ENCODE results near the gene TVP23A. TPM values are rescaled to one million over a fixed set of nuclear protein-coding genes. Genes with fewer than 3 reads are reported as not detected.

The TVP23A gene
- total RNA-seq, result not detected
- 0.08 to 0.23 reads per million in 2 donors for total RNA-seq

DNA sequence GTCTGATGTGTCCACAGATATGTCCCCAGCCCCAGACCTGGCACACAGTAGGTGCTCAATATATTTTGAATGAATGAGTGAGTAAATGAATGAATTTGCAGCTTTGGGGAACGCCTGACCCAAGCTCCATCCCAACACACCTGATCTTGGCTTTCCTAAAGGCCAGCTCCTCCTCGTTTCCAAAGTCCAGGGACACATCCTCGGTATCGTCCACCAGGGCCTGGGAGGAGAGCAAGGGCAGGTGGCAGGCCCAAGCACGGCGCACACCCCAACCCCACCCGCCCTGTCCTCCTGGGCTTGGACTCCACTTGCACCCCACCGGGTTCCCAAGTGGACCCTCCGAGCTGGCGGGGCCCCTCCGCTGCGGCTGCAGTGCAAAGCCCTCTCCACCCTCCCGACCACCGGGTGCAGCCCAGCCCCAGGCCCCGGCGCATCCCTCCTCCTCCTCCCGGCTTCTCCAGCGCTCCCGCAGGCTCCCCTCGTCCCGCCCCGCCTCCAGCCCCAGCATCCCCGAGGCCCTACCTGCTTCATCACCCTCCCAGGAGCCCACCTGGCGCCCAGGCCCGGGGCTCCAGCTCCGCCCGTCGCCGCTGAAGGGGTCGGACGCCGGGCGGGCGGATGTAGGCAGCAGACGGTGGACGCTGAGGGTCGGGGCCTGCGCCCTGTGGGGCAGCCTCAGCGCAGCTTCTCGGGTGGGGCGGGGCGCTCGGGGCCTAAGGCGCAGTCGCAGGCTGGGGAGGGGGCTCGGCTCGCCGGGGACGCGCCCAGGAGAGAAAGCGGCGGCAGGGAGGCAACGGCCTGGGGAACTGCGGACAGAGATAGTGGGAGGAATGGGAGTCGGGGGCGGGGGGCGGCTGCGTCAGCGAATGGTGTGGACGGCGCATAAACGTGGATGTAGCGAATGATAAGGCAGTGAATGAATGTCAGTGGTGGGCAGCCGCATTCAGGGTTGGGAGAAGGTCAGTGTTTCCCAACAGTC is at the start of gene TVP23A:
Gene TVP23A, minus strand, starts transcription at position 832 of the 979 bp plus-strand sequence. Its CDS starts 301 bp downstream, at position 531.
- H3K27ac Mint-ChIP-seq, result no peak within 1 kb of the TSS
- peaks cover 3% of the 10 kb centered on the region for H3K4me1 Mint-ChIP-seq
- ATAC-seq (no peak), DNase-seq (no peak)
- H3K36me3 Mint-ChIP-seq (ENCODE audit: low read depth), result no peaks in the 10 kb centered on the region
- H3K27me3 Mint-ChIP-seq, result peaks cover 6% of the 10 kb centered on the region
- no peaks in the 10 kb centered on the region for H3K9me3 ChIP-seq (ENCODE audit: control insufficient read depth, low read length, poor library complexity, severe bottlenecking)
- H3K4me3 Mint-ChIP-seq, result no peak within 1 kb of the TSS

DNA sequence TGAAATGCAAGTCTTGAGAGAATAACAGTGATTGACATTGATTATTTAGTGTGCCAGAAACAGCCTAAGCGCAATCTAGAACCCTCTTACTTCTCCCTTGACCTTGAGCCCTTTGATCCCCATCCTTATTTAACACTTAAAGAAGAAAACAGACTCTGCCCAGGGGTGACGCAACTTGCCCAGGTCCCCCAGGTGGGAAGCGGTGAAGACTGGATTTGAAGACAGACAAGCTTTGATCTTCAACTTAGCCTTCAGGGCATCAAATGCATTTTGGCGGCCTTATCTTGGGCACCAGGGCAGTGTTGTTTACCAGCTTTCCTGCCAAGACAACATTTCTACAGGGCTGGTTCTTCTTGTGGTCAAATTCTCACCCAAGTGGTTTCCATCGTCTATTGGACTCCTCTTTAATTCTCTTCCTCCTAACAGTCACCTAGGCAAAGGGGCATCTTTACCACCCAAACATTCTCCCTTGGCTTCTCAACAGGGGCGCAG is 49.6 kb upstream of the TVP23A start:
- H3K36me3 Mint-ChIP-seq (ENCODE audit: low read depth), result no peaks in the 10 kb centered on the region
- H3K9me3 ChIP-seq (ENCODE audit: control insufficient read depth, low read length, poor library complexity, severe bottlenecking), result no peaks in the 10 kb centered on the region
- ATAC-seq, result peak; percentile 5
- DNase-seq, result no peak
- peaks cover 32% of the 10 kb centered on the region for H3K4me1 Mint-ChIP-seq
- H3K27ac Mint-ChIP-seq, result no peak overlapping the region
- no peak overlapping the region for H3K4me3 Mint-ChIP-seq
- peaks cover 34% of the 10 kb centered on the region for H3K27me3 Mint-ChIP-seq

DNA sequence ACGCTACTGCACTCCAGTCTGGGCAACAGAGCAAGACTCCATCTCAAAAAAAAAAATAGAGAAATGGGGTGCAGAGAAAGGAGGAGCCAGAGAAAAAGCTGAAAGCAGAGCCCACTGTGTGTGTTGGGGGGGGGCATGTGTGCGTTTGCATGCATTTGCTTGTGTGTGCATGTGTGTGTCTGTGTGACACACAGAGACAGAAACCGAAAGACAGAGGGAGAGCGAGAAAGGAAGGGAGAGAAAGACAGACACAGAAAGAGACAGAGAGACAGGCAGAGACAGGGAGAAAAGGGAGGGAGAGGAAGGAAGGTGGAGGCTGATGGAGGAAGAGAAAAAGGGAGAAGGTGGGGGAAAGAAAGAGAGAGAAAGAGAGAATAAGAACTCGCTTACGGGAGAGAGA is 48.6 kb upstream of the TVP23A start:
- DNase-seq (no peak), ATAC-seq (no peak)
- H3K4me3 Mint-ChIP-seq, result no peak overlapping the region
- no peaks in the 10 kb centered on the region for H3K9me3 ChIP-seq (ENCODE audit: control insufficient read depth, low read length, poor library complexity, severe bottlenecking)
- H3K36me3 Mint-ChIP-seq (ENCODE audit: low read depth), result no peaks in the 10 kb centered on the region
- H3K27ac Mint-ChIP-seq, result peak overlapping the region; percentile 1
- peaks cover 30% of the 10 kb centered on the region for H3K4me1 Mint-ChIP-seq
- peaks cover 27% of the 10 kb centered on the region for H3K27me3 Mint-ChIP-seq

DNA sequence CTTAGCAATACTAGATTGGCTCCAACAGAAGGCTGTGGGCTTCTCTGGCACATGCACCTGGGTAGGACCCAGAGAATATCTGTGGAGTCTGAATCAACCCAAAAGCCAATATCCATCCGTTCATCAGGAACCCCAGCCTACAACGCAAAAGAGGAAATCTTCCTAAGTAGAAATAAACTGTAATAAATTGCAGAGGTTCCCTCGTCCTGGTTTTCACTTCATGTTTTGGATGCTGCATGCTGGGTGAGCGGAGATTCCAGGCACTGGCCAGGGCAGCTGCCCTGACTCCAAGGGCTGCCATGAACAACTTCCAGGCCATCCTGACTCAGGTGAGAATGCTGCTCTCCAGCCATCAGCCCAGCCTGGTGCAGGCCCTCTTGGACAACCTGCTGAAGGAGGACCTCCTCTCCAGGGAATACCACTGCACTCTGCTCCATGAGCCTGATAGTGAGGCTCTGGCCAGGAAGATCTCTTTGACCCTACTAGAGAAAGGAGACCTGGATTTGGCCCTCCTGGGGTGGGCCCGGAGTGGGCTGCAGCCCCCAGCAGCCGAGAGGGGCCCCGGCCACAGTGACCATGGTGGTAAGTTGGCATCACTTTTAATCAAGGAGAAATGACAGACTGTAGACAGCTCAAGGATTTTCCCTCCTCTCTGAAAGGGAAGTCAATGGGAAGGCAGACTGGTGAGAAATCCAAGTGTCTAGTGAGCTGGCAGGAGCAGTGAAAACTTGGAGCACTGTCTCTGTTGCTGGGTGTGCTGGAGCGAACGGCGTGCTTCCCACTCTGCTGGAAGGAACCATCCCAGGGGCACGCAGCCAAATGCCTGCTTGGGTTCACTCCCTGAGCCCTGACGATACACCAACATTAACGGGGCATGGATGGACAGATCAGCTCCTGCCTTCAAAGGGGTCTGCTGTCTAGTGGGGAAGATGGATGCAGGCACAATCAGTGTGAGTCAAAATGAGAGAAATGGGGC is 47.7 kb upstream of the TVP23A start:
- no peaks in the 10 kb centered on the region for H3K9me3 ChIP-seq (ENCODE audit: control insufficient read depth, low read length, poor library complexity, severe bottlenecking)
- Mint-ChIP-seq H3K4me1 (peaks cover 23% of the 10 kb centered on the region), H3K27ac (peak overlapping the region; percentile 1), H3K36me3 (ENCODE audit: low read depth) (no peaks in the 10 kb centered on the region), H3K27me3 (peaks cover 26% of the 10 kb centered on the region), H3K4me3 (no peak overlapping the region)
- ATAC-seq, result no peak
- DNase-seq, result no peak

DNA sequence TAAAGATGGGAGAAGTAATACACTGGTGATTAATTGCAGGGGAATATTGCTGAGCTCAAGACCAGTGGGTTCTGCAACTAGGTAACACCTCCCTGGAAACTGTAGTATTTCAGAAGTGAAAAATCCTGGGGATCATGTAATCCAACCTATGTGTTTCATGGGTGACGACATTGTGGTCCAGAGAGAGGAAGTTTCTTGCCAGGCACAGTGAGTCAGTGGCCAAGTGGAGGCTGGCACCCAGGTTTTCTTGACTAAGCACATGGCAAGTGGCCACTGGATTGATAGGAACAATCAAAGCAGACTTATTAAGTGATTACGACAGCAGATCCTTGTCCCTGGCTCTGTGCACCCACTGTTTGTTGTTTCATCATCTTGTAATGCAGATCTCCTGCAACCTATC is 43.8 kb upstream of the TVP23A start:
- H3K36me3 Mint-ChIP-seq (ENCODE audit: low read depth), result no peaks in the 10 kb centered on the region
- H3K27me3 Mint-ChIP-seq, result peaks cover 17% of the 10 kb centered on the region
- H3K4me3 Mint-ChIP-seq, result no peak overlapping the region
- ATAC-seq (no peak), DNase-seq (no peak)
- no peak overlapping the region for H3K27ac Mint-ChIP-seq
- no peaks in the 10 kb centered on the region for H3K9me3 ChIP-seq (ENCODE audit: control insufficient read depth, low read length, poor library complexity, severe bottlenecking)
- H3K4me1 Mint-ChIP-seq, result no peaks in the 10 kb centered on the region

DNA sequence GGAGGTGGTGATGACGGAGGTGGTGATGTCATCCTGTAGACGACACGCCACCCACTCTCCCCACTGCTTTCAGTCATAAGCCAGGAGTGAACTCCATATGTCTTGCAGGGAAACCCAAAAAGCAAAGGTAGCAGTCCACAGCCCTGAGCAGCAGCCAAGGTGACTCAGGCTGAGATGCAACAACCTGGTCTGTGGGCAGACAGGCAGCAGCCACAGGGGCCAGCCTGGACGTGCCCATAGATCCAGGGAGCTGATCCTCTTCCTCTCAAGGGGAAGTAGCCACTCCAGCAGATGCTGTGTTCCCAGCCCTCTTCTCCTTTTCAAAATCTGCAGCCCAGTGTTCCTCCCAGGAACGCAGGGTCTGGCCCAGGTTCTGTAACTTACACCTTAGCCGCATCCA is 41.1 kb upstream of the TVP23A start:
- Mint-ChIP-seq H3K27me3 (peaks cover 8% of the 10 kb centered on the region), H3K36me3 (ENCODE audit: low read depth) (peaks cover under 1% of the 10 kb centered on the region), H3K4me3 (no peak overlapping the region), H3K4me1 (no peaks in the 10 kb centered on the region), H3K27ac (no peak overlapping the region)
- no peak for ATAC-seq
- no peaks in the 10 kb centered on the region for H3K9me3 ChIP-seq (ENCODE audit: control insufficient read depth, low read length, poor library complexity, severe bottlenecking)
- DNase-seq, result no peak

DNA sequence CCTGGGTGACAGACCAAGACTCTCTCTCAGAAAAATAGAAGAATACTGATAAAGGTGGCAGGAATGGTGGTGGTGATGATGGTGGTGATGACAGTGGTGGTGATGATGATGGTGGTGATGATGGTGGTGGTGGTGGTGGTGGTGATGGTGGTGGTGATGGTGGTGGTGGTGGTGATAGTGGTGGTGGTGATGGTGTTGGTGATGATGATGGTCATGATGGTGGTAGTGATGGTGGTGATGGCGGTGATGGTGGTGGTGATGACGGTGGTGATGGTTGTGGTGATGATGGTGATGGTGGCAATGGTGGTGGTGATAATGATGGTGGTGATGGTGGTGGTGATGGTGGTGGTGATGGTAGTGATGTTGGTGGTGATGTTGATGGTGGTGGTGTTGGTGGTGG is 40.4 kb upstream of the TVP23A start:
- Mint-ChIP-seq H3K27me3 (peaks cover 5% of the 10 kb centered on the region), H3K36me3 (ENCODE audit: low read depth) (peaks cover 2% of the 10 kb centered on the region), H3K4me1 (no peaks in the 10 kb centered on the region), H3K4me3 (no peak overlapping the region), H3K27ac (no peak overlapping the region)
- DNase-seq, result no peak
- no peaks in the 10 kb centered on the region for H3K9me3 ChIP-seq (ENCODE audit: control insufficient read depth, low read length, poor library complexity, severe bottlenecking)
- ATAC-seq, result no peak

DNA sequence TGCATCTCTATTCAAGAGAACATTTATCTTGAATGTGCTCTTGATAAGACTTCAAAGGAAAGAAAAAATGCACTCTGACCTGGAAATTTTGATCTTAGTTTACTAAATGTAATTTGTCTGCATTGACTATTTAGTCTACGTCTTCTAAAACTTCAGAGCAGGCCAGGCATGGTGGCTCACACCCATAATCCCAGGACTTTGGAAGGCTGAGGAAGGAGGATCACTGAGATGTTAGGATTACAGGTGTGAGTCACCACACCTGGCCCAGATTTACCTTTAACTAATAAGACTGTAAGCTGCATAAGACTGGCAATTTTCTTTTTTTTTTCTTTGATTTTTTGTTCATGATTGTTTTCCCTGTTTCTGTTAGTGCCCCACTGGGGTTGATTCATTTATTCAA is 39.6 kb upstream of the TVP23A start:
- Mint-ChIP-seq H3K36me3 (ENCODE audit: low read depth) (peaks cover 2% of the 10 kb centered on the region), H3K4me1 (peaks cover under 1% of the 10 kb centered on the region), H3K27ac (no peak overlapping the region), H3K4me3 (no peak overlapping the region), H3K27me3 (peaks cover 5% of the 10 kb centered on the region)
- no peaks in the 10 kb centered on the region for H3K9me3 ChIP-seq (ENCODE audit: control insufficient read depth, low read length, poor library complexity, severe bottlenecking)
- no peak for DNase-seq
- ATAC-seq, result no peak

DNA sequence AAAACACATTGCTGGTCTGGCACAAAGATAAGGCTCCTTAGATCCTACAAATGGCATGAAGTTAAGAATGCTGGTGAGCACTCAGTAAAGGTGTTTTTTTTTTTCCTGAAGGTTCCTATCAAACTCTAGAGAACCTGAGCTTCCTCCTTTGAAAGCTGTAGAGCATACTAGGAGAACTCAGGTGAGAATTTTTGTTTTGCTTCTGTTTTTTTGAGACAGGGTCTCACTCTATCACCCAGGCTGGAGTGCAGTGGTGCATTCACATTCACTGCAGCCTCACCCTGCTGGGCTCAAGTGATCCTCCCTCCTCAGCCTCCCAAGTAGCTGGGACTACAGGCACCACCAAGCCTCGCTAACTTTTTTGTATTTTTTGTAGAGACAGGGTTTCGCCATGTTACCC is 37.4 kb upstream of the TVP23A start:
- H3K27ac Mint-ChIP-seq, result no peak overlapping the region

DNA sequence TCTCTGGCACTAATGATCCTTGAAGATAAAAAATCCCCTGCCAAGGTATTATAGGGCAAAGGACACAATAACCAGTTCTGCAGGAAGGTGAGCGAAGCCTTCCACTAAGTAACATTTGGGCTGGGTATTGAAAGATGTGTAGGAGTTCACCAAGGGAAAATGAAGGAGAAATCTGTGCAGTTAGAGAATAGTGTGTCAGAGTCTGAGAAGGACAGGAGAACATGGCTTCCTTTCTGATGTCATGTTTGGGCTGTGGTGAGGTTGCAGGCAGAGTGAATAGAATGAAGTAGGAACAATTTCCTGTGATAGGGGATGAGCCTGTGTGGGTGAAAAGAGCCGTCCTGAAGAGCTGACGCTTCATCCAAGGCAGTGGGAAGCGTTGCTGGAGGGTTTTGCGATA is 34.4 kb upstream of the TVP23A start:
- H3K27me3 Mint-ChIP-seq, result peaks cover 7% of the 10 kb centered on the region
- peaks cover 5% of the 10 kb centered on the region for H3K36me3 Mint-ChIP-seq (ENCODE audit: low read depth)
- H3K27ac Mint-ChIP-seq, result no peak overlapping the region
- ATAC-seq (no peak), DNase-seq (no peak)
- H3K4me3 Mint-ChIP-seq, result peak overlapping the region; percentile 10
- peaks cover 10% of the 10 kb centered on the region for H3K4me1 Mint-ChIP-seq
- no peaks in the 10 kb centered on the region for H3K9me3 ChIP-seq (ENCODE audit: control insufficient read depth, low read length, poor library complexity, severe bottlenecking)

More for the DNA sequence above, 37.4 kb upstream of the TVP23A start:
- ATAC-seq, result no peak
- peaks cover 5% of the 10 kb centered on the region for H3K36me3 Mint-ChIP-seq (ENCODE audit: low read depth)
- H3K27me3 Mint-ChIP-seq, result peaks cover 5% of the 10 kb centered on the region
- no peak for DNase-seq
- H3K4me3 Mint-ChIP-seq, result no peak overlapping the region
- H3K4me1 Mint-ChIP-seq, result peaks cover 10% of the 10 kb centered on the region
- H3K9me3 ChIP-seq (ENCODE audit: control insufficient read depth, low read length, poor library complexity, severe bottlenecking), result no peaks in the 10 kb centered on the region

DNA sequence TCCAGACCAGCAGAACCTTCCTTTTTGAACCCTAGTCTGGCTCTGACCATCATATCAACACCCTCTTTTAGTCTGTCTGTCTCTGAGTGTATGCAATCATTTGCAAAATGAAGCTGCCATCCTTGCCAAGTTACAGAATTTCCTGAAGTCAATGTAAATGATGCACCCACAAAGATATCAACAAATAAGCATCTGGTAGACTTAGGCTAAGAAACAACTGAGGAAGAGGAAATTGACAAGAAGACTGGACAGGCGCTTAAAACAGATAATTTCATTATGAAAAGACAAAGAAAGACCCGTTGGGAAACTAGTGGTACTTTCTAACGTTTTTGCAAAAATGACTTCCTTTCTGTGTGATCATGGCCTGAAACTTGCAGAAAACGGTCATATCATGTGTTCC is 33.7 kb upstream of the TVP23A start:
- no peaks in the 10 kb centered on the region for H3K9me3 ChIP-seq (ENCODE audit: control insufficient read depth, low read length, poor library complexity, severe bottlenecking)
- H3K4me3 Mint-ChIP-seq, result peak overlapping the region; percentile 76
- H3K27ac Mint-ChIP-seq, result no peak overlapping the region
- H3K27me3 Mint-ChIP-seq, result peaks cover 11% of the 10 kb centered on the region
- H3K4me1 Mint-ChIP-seq, result peaks cover 10% of the 10 kb centered on the region
- ATAC-seq (no peak), DNase-seq (no peak)
- peaks cover 5% of the 10 kb centered on the region for H3K36me3 Mint-ChIP-seq (ENCODE audit: low read depth)

DNA sequence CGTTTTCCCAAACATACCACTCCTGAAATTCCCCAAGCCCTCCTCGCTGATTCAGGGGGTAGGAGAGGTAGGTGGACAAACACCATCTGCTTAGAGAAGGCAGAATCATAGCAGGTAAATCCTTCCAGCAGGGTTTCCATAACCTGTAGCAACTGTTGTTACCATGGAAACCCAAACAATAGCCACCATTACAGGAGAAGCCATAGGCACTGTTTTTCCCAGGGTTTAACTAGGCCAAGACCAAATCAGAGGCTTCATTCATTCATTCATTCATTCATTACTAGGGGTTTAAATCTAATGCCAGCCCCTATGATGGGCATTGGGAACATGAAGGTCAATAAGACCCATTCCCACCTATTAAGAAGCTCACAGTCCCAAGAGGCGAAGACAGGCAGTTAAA is 32.9 kb upstream of the TVP23A start:
- Mint-ChIP-seq H3K27me3 (peaks cover 18% of the 10 kb centered on the region), H3K27ac (no peak overlapping the region)

DNA sequence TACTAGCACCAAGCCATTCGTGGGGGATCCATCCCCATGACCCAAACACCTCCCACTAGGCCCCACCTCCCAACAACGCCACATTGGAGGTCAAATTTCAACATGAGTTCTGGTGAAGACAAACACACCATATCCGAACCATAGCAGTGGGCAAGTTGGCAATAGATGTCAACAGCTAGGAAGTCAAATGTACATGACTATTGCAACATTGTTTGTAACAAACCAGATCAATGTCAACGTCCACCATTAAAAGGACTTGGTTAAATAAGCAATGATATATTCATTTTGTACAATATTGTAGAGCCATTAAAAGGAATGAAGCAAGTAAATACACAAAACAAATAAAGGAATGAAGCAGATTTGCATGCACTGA is 31.9 kb upstream of the TVP23A start:
- no peak for DNase-seq
- no peak for ATAC-seq
- Mint-ChIP-seq H3K27ac (no peak overlapping the region), H3K36me3 (ENCODE audit: low read depth) (peaks cover 7% of the 10 kb centered on the region), H3K4me3 (no peak overlapping the region), H3K27me3 (peaks cover 26% of the 10 kb centered on the region), H3K4me1 (peaks cover 13% of the 10 kb centered on the region)
- H3K9me3 ChIP-seq (ENCODE audit: control insufficient read depth, low read length, poor library complexity, severe bottlenecking), result no peaks in the 10 kb centered on the region

More for the DNA sequence above, 32.9 kb upstream of the TVP23A start:
- H3K9me3 ChIP-seq (ENCODE audit: control insufficient read depth, low read length, poor library complexity, severe bottlenecking), result no peaks in the 10 kb centered on the region
- peaks cover 13% of the 10 kb centered on the region for H3K4me1 Mint-ChIP-seq
- no peak for ATAC-seq
- no peak overlapping the region for H3K4me3 Mint-ChIP-seq
- H3K36me3 Mint-ChIP-seq (ENCODE audit: low read depth), result peaks cover 7% of the 10 kb centered on the region
- no peak for DNase-seq

Measured in T-helper 17 cell (primary cell).